ENCODE data around the gene MEF2D. TPM values are rescaled to one million over a fixed set of nuclear protein-coding genes. Genes with fewer than 3 reads are reported as not detected.

MEF2D gene
- total RNA-seq, 5 donors from 2014 or later (not counting 1 experiment from before 2014, with no cell fraction given): 60.7 to 133 (median 79.3) TPM

- H3K9me3 ChIP-seq: no peaks in the 10 kb centered on the region
- DNase-seq: no peak
- ATAC-seq (replicated peaks in 1 of 4): no peak
- H3K27me3 Mint-ChIP-seq: no peaks in the 10 kb centered on the region
- no peak overlapping the region for H3K4me3 Mint-ChIP-seq
- no peak overlapping the region for H3K4me3 ChIP-seq (ENCODE audit: control insufficient read depth in 1 of 2, extremely low read depth in 1 of 2, low read length in 1 of 2)
- WGBS (ENCODE audit: insufficient coverage): no CpG with 5 or more reads among the region's 3 CpGs
- POLR2A ChIA-PET: interaction anchor here in 1 of 2 donors (1.2 kb wide), 1 partner anchor 40 kb away, joined by 3 read pairs; no protein-coding TSS in a partner anchor
- peaks cover 4 to 19% of the 10 kb centered on the region in 2 experiments for H3K4me1 ChIP-seq (ENCODE audit: control insufficient read depth in 1 of 2, extremely low read depth in 1 of 2, insufficient read depth in 2 of 2, low read length in 2 of 2)
- CTCF ChIA-PET: interaction anchor here in 1 of 2 donors (0.5 to 2.1 kb wide), 8 partner anchors 12 to 147 kb away, joined by 3 to 19 read pairs (median 8); partner anchors contain the start of gene MEF2D
- H3K36me3 Mint-ChIP-seq: peaks cover 5% of the 10 kb centered on the region
- H3K27ac ChIP-seq (ENCODE audit: low read length): no peak overlapping the region
- H3K4me1 Mint-ChIP-seq: peaks cover 14 to 22% (median 19%) of the 10 kb centered on the region in 3 donors
- H3K27ac Mint-ChIP-seq: peak overlapping the region; percentile 60 to 98
- H3K27me3 ChIP-seq (replicated peaks in 1 of 2; ENCODE audit: control insufficient read depth in 2 of 2, extremely low read depth in 1 of 2, insufficient read depth in 2 of 2, low read length in 1 of 2): no peaks in the 10 kb centered on the region
- no peaks in the 10 kb centered on the region for H3K9me3 Mint-ChIP-seq
- peaks cover 0 to 4% of the 10 kb centered on the region in 2 donors for H3K36me3 ChIP-seq (ENCODE audit: control insufficient read depth in 2 of 2, extremely low read depth in 1 of 2, insufficient read depth in 1 of 2, low read length in 1 of 2)
Observed at GRCh38 chr1:156458181-156458503, 42.4 kb downstream of the MEF2D start.

DNA sequence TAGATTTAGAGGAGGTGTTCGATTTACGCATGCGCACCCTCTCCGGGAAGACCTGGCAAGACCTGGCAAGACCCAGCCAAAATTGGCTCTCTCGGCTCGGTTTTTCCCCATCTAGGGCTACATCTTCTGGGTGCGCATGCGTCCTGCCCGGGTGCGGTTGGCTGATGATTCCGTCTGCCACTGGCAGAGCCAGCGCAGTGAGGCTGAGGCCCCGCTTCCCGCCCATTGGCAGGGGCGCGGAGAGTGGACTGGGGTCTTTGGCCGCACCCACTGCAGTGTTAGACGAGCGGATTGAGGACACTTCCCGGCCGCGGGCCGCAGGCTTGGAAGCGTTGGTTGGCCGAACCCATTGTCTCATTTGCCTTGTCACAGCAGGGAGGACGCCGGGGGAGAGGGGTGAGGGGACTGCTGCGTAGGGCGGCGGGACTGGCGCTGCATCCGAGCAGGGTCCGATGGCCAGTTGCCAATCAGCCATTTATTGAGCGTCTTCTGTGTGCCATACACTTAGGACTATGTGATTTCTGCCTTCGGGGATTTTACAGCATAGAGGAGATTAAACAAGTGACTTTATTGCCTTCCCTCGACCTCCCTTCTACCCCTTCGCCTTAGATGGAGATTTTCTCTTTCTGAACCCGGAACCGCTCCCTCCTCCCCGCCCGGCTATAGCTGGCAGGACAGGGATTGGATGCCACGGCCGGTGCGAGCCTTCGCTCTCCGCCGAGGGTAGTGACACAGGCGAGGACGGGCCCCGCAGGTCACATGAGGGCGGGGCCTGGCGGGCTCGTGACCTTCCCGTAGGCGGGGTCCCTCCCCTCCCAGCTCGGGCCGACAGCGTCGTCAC lies 43.7 kb downstream of the MEF2D start:
- Histone ChIP-seq H3K9me3 (no peaks in the 10 kb centered on the region), H3K4me3 (ENCODE audit: control insufficient read depth in 1 of 2, extremely low read depth in 1 of 2, low read length in 1 of 2) (peak overlapping the region; percentile 74 to 77), H3K4me1 (ENCODE audit: control insufficient read depth in 1 of 2, extremely low read depth in 1 of 2, insufficient read depth in 2 of 2, low read length in 2 of 2) (peaks cover 4 to 19% of the 10 kb centered on the region in 2 experiments), H3K27ac (ENCODE audit: low read length) (peak overlapping the region; percentile 97), H3K36me3 (ENCODE audit: control insufficient read depth in 2 of 2, extremely low read depth in 1 of 2, insufficient read depth in 1 of 2, low read length in 1 of 2) (peaks cover 0 to 4% of the 10 kb centered on the region in 2 donors), H3K27me3 (replicated peaks in 1 of 2; ENCODE audit: control insufficient read depth in 2 of 2, extremely low read depth in 1 of 2, insufficient read depth in 2 of 2, low read length in 1 of 2) (no peaks in the 10 kb centered on the region)
- Mint-ChIP-seq H3K4me1 (peaks cover 14 to 22% (median 19%) of the 10 kb centered on the region in 3 donors), H3K27me3 (no peaks in the 10 kb centered on the region), H3K27ac (peak overlapping the region; percentile 94 to 98), H3K4me3 (peak overlapping the region; percentile 87 to 89 (median 88)), H3K9me3 (no peaks in the 10 kb centered on the region), H3K36me3 (peaks cover 5% of the 10 kb centered on the region)
- peak; percentile 83 to 88 (median 85) for ATAC-seq (replicated peaks in 1 of 4)
- ChIA-PET POLR2A (interaction anchor here (0.5 to 1.3 kb wide), 12 partner anchors 10 to 401 kb away, joined by 3 to 14 read pairs (median 4); partner anchors contain the start of genes MEF2D (in 1 of the 2) and NAXE (in 1 of the 2)), CTCF (interaction anchor here (0.6 to 2.1 kb wide), 19 partner anchors 11 to 220 kb away, joined by 3 to 23 read pairs (median 5); partner anchors contain the start of genes MEF2D (in 1 of the 2), NAXE (in 1 of the 2) and NES (in 1 of the 2))
- peak; percentile 85 to 99 (median 96) for DNase-seq
- 0% methylated on average over 53 of the region's 59 CpGs for WGBS (ENCODE audit: insufficient coverage)

DNA sequence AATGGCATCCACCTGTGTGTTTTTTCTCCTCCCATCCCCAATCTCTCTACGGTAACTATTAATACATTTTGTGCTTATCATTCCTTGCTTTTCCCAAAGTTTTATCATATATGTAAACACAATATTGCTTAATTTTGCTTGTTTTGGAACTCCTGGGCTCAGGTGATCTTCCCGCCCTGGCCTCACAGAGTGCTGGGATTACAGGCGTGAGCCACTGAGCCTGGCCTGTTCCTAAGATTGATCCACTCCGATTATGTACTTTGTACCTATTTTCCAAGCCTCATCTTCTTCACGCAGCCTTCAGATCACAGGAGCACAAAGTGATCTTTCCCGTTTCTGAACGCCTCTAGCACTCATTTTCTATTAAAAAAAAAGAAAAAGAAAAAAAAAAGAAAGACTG lies 45.2 kb downstream of the MEF2D start:
- peaks cover 0 to 2% of the 10 kb centered on the region in 2 experiments for H3K27me3 ChIP-seq (replicated peaks in 1 of 2; ENCODE audit: control insufficient read depth in 2 of 2, extremely low read depth in 1 of 2, insufficient read depth in 2 of 2, low read length in 1 of 2)
- H3K4me3 ChIP-seq (ENCODE audit: control insufficient read depth in 1 of 2, extremely low read depth in 1 of 2, low read length in 1 of 2): no peak overlapping the region
- Mint-ChIP-seq H3K27ac (no peak overlapping the region), H3K36me3 (no peaks in the 10 kb centered on the region), H3K4me3 (no peak overlapping the region), H3K9me3 (no peaks in the 10 kb centered on the region), H3K4me1 (peaks cover 14 to 19% (median 18%) of the 10 kb centered on the region in 3 donors), H3K27me3 (no peaks in the 10 kb centered on the region)
- WGBS (ENCODE audit: insufficient coverage): 100% methylated on average over 3 of the region's 7 CpGs
- H3K27ac ChIP-seq (ENCODE audit: low read length): no peak overlapping the region
- H3K4me1 ChIP-seq (ENCODE audit: control insufficient read depth in 1 of 2, extremely low read depth in 1 of 2, insufficient read depth in 2 of 2, low read length in 2 of 2): peaks cover 4 to 19% of the 10 kb centered on the region in 2 experiments
- DNase-seq (no peak), ATAC-seq (replicated peaks in 1 of 4) (no peak)
- POLR2A ChIA-PET: no interaction called here
- CTCF ChIA-PET: interaction anchor here in 1 of 2 donors (0.7 kb wide), 1 partner anchor 148 kb away, joined by 8 read pairs; no protein-coding TSS in a partner anchor
- no peaks in the 10 kb centered on the region for H3K9me3 ChIP-seq
- H3K36me3 ChIP-seq (ENCODE audit: control insufficient read depth in 2 of 2, extremely low read depth in 1 of 2, insufficient read depth in 1 of 2, low read length in 1 of 2): no peaks in the 10 kb centered on the region

- Mint-ChIP-seq H3K4me3 (no peak overlapping the region), H3K27ac (no peak overlapping the region), H3K36me3 (no peaks in the 10 kb centered on the region), H3K9me3 (no peaks in the 10 kb centered on the region), H3K27me3 (peaks cover 5% of the 10 kb centered on the region in 2 donors), H3K4me1 (peaks cover 12 to 19% (median 16%) of the 10 kb centered on the region in 3 donors)
- Histone ChIP-seq H3K4me1 (ENCODE audit: control insufficient read depth in 1 of 2, extremely low read depth in 1 of 2, insufficient read depth in 2 of 2, low read length in 2 of 2) (peaks cover 4 to 19% of the 10 kb centered on the region in 2 experiments), H3K9me3 (no peaks in the 10 kb centered on the region), H3K4me3 (ENCODE audit: control insufficient read depth in 1 of 2, extremely low read depth in 1 of 2, low read length in 1 of 2) (no peak overlapping the region), H3K27me3 (replicated peaks in 1 of 2; ENCODE audit: control insufficient read depth in 2 of 2, extremely low read depth in 1 of 2, insufficient read depth in 2 of 2, low read length in 1 of 2) (peaks cover 0 to 2% of the 10 kb centered on the region in 2 experiments), H3K36me3 (ENCODE audit: control insufficient read depth in 2 of 2, extremely low read depth in 1 of 2, insufficient read depth in 1 of 2, low read length in 1 of 2) (no peaks in the 10 kb centered on the region), H3K27ac (ENCODE audit: low read length) (no peak overlapping the region)
- ChIA-PET POLR2A (no interaction called here), CTCF (interaction anchor here in 1 of 2 donors (0.8 to 2.4 kb wide), 2 partner anchors 34 to 67 kb away, joined by 3 to 6 read pairs; no protein-coding TSS in a partner anchor)
- ATAC-seq (replicated peaks in 1 of 4) (no peak), DNase-seq (no peak)
- no CpG with 5 or more reads among the region's 1 CpG for WGBS (ENCODE audit: insufficient coverage)
Observed at GRCh38 chr1:156452907-156453306, 47.7 kb downstream of the MEF2D start.

- no peak for DNase-seq
Observed at GRCh38 chr1:156451505-156452160, 48.9 kb downstream of the MEF2D start.

More at GRCh38 chr1:156451505-156452160, 48.9 kb downstream of the MEF2D start:
- Histone ChIP-seq H3K9me3 (no peaks in the 10 kb centered on the region), H3K4me3 (ENCODE audit: control insufficient read depth in 1 of 2, extremely low read depth in 1 of 2, low read length in 1 of 2) (no peak overlapping the region), H3K36me3 (ENCODE audit: control insufficient read depth in 2 of 2, extremely low read depth in 1 of 2, insufficient read depth in 1 of 2, low read length in 1 of 2) (no peaks in the 10 kb centered on the region), H3K27ac (ENCODE audit: low read length) (no peak overlapping the region), H3K27me3 (replicated peaks in 1 of 2; ENCODE audit: control insufficient read depth in 2 of 2, extremely low read depth in 1 of 2, insufficient read depth in 2 of 2, low read length in 1 of 2) (peaks cover 2 to 5% of the 10 kb centered on the region in 2 experiments), H3K4me1 (ENCODE audit: control insufficient read depth in 1 of 2, extremely low read depth in 1 of 2, insufficient read depth in 2 of 2, low read length in 2 of 2) (peaks cover 0 to 7% of the 10 kb centered on the region in 2 experiments)
- Mint-ChIP-seq H3K4me3 (no peak overlapping the region), H3K27me3 (peaks cover 5 to 14% of the 10 kb centered on the region in 2 donors), H3K4me1 (peaks cover 4 to 6% (median 5%) of the 10 kb centered on the region in 3 donors), H3K36me3 (no peaks in the 10 kb centered on the region), H3K9me3 (no peaks in the 10 kb centered on the region), H3K27ac (no peak overlapping the region)
- ATAC-seq (replicated peaks in 1 of 4): no peak
- CTCF ChIA-PET: interaction anchor here in 1 of 2 donors (0.6 to 2.4 kb wide), 3 partner anchors 53 to 67 kb away, joined by 4 to 6 read pairs (median 4); no protein-coding TSS in a partner anchor
- POLR2A ChIA-PET: no interaction called here
- WGBS (ENCODE audit: insufficient coverage): 81% methylated on average over 2 of the region's 5 CpGs

All from T-cell (primary cell).